Vagina (tissue), 2 donors: ENCODE measurements around the gene IFT122. TPM values are rescaled to one million over a fixed set of nuclear protein-coding genes. Genes with fewer than 3 reads are reported as not detected.

ENCODE experiments used
- DNase-seq, 2 donors: peaks; one replicate each; pipeline ENCODE4 v3.0.0-alpha.2; 2017; ENCODE audit errors: extremely low spot score in 2 of 2
- H3K27ac ChIP-seq: fragments of 200-600 bp; sonication (generic); one replicate; pipeline ENCODE4 v1.5.1; 2019
- H3K27me3 ChIP-seq: fragments of 200-600 bp; sonication (generic); one replicate; pipeline ENCODE4 v1.5.1; 2019
- H3K36me3 ChIP-seq, 2 donors: fragments of 200-600 bp; sonication (generic); one replicate each; pipeline ENCODE4 v1.5.1; 2017 to 2019
- H3K4me1 ChIP-seq: fragments of 200-600 bp; sonication (generic); one replicate; pipeline ENCODE4 v1.5.1; 2019
- H3K4me3 ChIP-seq, 2 donors: fragments of 200-600 bp; sonication (generic); 1 replicate in 1 of 2; 2 replicates in 1 of 2; pipeline ENCODE4 v1.5.1; 2016 to 2019
- H3K9me3 ChIP-seq: fragments of 200-600 bp; sonication (generic); one replicate; pipeline ENCODE4 v1.5.1; 2019
- CTCF ChIP-seq, 3 experiments: fragments of 450-650 bp in 2 of 3; fragments of 200-600 bp in 1 of 3; sonication (generic) in 1 of 3; IDR thresholded peaks; one replicate each; pipeline ENCODE4 v1.5.1; 2017 to 2019; ENCODE audit warnings: antibody characterized with exemption in 3 of 3, mild to moderate bottlenecking in 2 of 3, moderate library complexity in 2 of 3
- POLR2A ChIP-seq, 2 donors: fragments of 450-650 bp; IDR thresholded peaks; one replicate each; pipeline ENCODE4 v1.6.1; 2017; ENCODE audit warnings: antibody characterized with exemption in 2 of 2, mild to moderate bottlenecking in 2 of 2, moderate library complexity in 2 of 2
- POLR2AphosphoS5 ChIP-seq, 2 donors: sonication (generic); formaldehyde crosslinking; IDR thresholded peaks; one replicate each; pipeline ENCODE4 v1.9.0; 2017; ENCODE audit warnings: antibody characterized with exemption in 2 of 2, mild to moderate bottlenecking in 2 of 2, low read depth in 1 of 2; ENCODE audit not compliant: insufficient read depth in 1 of 2
- intact Hi-C: fragments of 100-400 bp; cut with DNase I; formaldehyde crosslinking; loops from one replicate; pipeline ENCODE4 v1.15.1; 2023
- total RNA-seq: library from RNA; depleted of rRNA; stranded (reverse); fragments of >200 nt; gene quantifications from one replicate; pipeline ENCODE4 v1.2.3, GENCODE V29; 2016

The IFT122 gene
- total RNA-seq, 1 donor from 2014 or later: 33.4 TPM

- TF ChIP-seq CTCF (IDR thresholded peaks at IDR 0.05) (no peak), POLR2A (IDR thresholded peaks at IDR 0.05) (no peak), POLR2AphosphoS5 (IDR thresholded peaks at IDR 0.05; ENCODE audit: insufficient read depth in 1 of 2, low read depth in 1 of 2) (no peak)
- DNase-seq: no peak
- H3K9me3 ChIP-seq: no peaks in the 10 kb centered on the region
- no peaks in the 10 kb centered on the region for H3K27me3 ChIP-seq
- no peak overlapping the region for H3K4me3 ChIP-seq
- intact Hi-C loops: no loop called here
- H3K36me3 ChIP-seq: no peaks in the 10 kb centered on the region
- H3K4me1 ChIP-seq: no peaks in the 10 kb centered on the region
- H3K27ac ChIP-seq: no peak overlapping the region
Observed at GRCh38 chr3:129417326-129417725, 22.7 kb upstream of the IFT122 start.

- TF ChIP-seq POLR2A (IDR thresholded peaks at IDR 0.05) (no peak), CTCF (IDR thresholded peaks at IDR 0.05) (no peak), POLR2AphosphoS5 (IDR thresholded peaks at IDR 0.05; ENCODE audit: insufficient read depth in 1 of 2, low read depth in 1 of 2) (no peak)
- intact Hi-C loops: no loop called here
- DNase-seq: no peak
- no peaks in the 10 kb centered on the region for H3K27me3 ChIP-seq
- no peak overlapping the region for H3K27ac ChIP-seq
- H3K4me1 ChIP-seq: no peaks in the 10 kb centered on the region
- H3K36me3 ChIP-seq: no peaks in the 10 kb centered on the region
- H3K9me3 ChIP-seq: no peaks in the 10 kb centered on the region
- H3K4me3 ChIP-seq: no peak overlapping the region
Observed at GRCh38 chr3:129418041-129418973, 21.7 kb upstream of the IFT122 start.

GRCh38 chr3:129419476-129419875 is 20.5 kb upstream of the IFT122 start:
- no peaks in the 10 kb centered on the region for H3K4me1 ChIP-seq
- DNase-seq: no peak
- intact Hi-C loops: no loop called here

GRCh38 chr3:129421236-129421883 is 18.7 kb upstream of the IFT122 start:
- no peaks in the 10 kb centered on the region for H3K4me1 ChIP-seq
- intact Hi-C loops: no loop called here
- H3K27me3 ChIP-seq: no peaks in the 10 kb centered on the region
- TF ChIP-seq POLR2A (IDR thresholded peaks at IDR 0.05): no peak
- no peak for TF ChIP-seq POLR2AphosphoS5 (IDR thresholded peaks at IDR 0.05; ENCODE audit: insufficient read depth in 1 of 2, low read depth in 1 of 2)
- TF ChIP-seq CTCF (IDR thresholded peaks at IDR 0.05): no peak
- no peak overlapping the region for H3K27ac ChIP-seq
- no peaks in the 10 kb centered on the region for H3K9me3 ChIP-seq
- DNase-seq: no peak
- no peaks in the 10 kb centered on the region for H3K36me3 ChIP-seq
- H3K4me3 ChIP-seq: no peak overlapping the region

More at GRCh38 chr3:129419476-129419875, 20.5 kb upstream of the IFT122 start:
- Histone ChIP-seq H3K27me3 (no peaks in the 10 kb centered on the region), H3K36me3 (no peaks in the 10 kb centered on the region), H3K4me3 (no peak overlapping the region), H3K27ac (no peak overlapping the region), H3K9me3 (no peaks in the 10 kb centered on the region)
- TF ChIP-seq CTCF (IDR thresholded peaks at IDR 0.05): no peak
- TF ChIP-seq POLR2A (IDR thresholded peaks at IDR 0.05): no peak
- TF ChIP-seq POLR2AphosphoS5 (IDR thresholded peaks at IDR 0.05; ENCODE audit: insufficient read depth in 1 of 2, low read depth in 1 of 2): no peak
